Activated CD8-positive, alpha-beta memory T cell treated with anti-CD3 and anti-CD28 coated beads for 24 hours (primary cell): ENCODE data around the gene DMAP1.

Source experiments
- DNase-seq: peaks from one replicate; pipeline ENCODE4 v3.0.0-alpha.2; 2020

DMAP1 gene

GRCh38 chr1:44256762-44257554 lies 43.7 kb downstream of the DMAP1 start:
- no peak for DNase-seq

- DNase-seq: no peak
Observed at GRCh38 chr1:44259090-44259489, 45.8 kb downstream of the DMAP1 start.

GRCh38 chr1:44260792-44261170 lies 47.5 kb downstream of the DMAP1 start:
- DNase-seq: no peak

DNA sequence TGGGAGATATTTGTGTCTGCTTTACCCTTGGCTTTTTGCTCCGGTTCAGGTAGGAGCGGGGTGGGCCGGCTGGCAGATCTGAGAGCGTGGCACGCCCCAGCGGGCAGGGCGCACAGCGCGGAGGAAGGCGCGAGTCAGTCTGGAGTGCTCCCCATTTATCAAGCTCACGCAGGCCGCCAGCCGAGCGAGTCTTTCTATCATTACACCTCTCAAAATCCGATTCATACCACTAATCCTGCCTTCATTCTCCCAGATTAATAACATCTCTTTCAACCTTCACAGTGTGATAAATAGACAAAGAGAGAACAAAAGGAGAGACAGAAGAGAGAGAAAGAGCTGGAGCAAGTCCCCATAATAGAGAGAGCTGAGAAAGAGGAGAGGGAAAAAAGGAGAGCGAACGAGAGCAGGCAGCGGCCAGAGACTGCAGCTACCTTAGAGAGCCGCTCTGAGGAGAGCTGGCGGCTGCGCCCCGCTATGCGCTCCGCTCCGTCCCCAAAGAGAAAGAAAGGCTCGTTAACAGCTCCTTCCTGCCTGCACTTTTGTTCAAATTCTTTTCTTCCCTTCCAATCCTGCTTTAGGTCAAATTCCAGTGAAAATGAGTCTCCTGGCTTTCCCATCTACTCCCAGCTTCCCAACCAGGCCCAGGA lies 48.0 kb downstream of the DMAP1 start:
- DNase-seq: no peak

DNA sequence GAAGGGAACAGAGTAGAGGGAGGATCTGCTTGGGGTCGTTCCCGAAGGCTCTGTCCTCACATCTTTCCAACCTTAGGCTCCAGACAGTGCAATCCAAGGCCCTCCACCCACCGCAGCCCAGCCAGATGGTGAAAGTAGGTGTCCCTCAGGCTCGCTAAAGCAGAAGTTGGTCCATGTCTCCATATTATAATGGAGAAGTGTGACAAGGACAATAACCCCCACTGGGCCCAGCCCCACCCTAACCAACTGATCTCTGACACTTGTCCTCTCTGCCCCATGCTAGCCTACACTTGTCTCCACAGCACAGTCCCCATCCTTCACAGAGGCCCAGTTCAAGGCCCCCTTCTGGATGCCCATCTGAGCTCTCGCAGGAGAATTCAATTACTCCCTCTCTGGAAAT lies 48.7 kb downstream of the DMAP1 start:
- no peak for DNase-seq

GRCh38 chr1:44262414-44262813 lies 49.1 kb downstream of the DMAP1 start:
- DNase-seq: no peak

DNA sequence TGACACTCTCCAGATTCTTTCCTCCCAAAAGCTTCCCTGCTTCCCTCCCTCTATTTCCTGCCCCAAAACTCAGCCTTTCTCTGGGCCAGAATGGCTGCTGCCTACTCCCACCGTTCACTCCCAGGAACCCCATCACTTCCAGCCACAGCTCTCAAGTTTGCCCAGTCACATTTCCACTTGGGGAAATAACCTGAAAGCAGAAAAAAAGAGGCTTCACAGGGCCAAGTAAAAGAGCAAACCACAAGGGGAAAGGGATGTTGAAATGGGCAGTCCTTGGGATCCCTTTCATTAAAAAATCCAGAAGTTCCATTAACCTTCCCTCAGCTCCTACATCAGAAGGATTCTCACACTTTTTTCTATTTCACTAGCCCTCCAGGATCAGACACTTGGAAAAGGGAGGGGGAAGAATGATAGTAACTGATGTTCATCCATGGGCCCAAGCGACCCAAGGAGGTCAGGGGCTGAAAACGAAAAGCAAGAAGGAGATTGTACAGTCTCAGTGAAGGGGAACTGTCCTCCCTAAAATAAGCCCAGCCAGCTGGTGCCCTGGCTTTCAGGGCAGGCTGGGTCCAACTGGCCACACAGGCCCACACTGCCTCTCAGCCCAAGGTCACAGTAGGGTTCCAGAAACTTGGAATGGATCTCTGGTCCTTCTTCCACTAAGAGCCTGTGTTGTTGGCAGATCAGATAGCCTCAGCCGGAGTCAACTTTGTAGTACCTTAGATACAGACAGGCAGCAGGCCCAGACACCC lies 49.7 kb downstream of the DMAP1 start:
- no peak for DNase-seq

GRCh38 chr1:44263568-44264450 lies 50.5 kb downstream of the DMAP1 start:
- DNase-seq: no peak

DNA sequence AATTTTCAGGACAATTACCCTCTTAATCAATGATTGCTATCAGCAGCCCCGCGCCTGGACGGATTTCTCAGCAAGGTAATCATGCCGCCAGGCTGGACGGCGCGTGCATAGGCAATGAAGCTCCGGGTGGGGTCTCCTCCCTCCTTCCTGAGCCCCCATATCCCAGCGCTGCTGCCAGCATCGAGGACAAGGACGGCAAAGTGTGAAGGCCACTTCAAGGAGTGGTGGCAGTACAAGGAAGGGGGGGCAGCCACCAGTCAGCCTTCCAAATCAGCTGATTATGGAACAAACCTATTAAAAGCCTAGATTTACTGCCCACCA lies 51.1 kb downstream of the DMAP1 start:
- DNase-seq: no peak

DNA sequence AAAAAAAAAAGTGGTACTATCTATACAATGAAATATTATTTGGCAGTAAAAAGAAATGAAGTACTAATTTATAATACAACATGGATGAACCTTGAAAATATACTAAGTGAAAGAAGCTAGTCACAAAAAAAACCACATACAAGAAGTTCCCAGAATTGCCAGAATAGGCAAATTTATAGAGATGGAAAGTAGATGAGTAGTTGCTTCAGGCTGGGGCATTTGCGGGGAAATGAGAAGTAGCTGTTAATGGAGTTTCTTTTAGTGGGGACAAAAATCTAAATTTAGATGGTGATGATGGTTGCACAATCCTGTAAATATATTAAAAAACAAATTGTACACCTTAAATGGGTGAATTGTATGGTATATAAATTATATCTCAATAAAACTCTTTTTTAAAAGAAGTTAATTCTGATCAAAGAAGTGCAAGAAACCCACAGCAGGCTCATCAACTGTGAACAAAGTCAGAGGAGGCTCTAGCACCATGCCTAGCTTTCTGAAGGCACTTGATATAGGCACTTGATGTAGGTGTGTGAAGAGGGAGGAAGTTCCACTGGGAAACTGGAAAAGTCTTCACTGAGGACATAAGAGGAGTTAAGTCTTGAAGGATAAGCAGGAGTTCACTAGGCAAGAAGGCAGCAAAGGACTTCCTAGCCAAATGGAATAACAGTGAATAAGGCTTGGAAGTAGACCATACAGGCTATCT lies 52.5 kb downstream of the DMAP1 start:
- DNase-seq: no peak

- no peak for DNase-seq
Observed at GRCh38 chr1:44266400-44267344, 53.4 kb downstream of the DMAP1 start.

GRCh38 chr1:44267438-44267837 lies 54.2 kb downstream of the DMAP1 start:
- no peak for DNase-seq

GRCh38 chr1:44268054-44268453 lies 54.8 kb downstream of the DMAP1 start:
- no peak for DNase-seq
